NB4 (cell line): Measurements from ENCODE around the gene B3GALNT1.

Experiments used
- CTCF ChIP-seq: IDR thresholded peaks from one replicate; pipeline ENCODE4 v1.5.1; 2012; ENCODE audit warnings: low read depth, low read length
- MAX ChIP-seq: IDR thresholded peaks from 2 replicates; pipeline ENCODE4 v1.6.1; 2011; ENCODE audit warnings: low read depth, low read length
- MYC ChIP-seq: IDR thresholded peaks from 2 replicates; pipeline ENCODE4 v1.6.1; 2011; ENCODE audit warnings: low read depth, low read length
- POLR2A ChIP-seq: IDR thresholded peaks from 2 replicates; pipeline ENCODE4 v1.6.1; 2011; ENCODE audit warnings: mild to moderate bottlenecking; ENCODE audit not compliant: insufficient read length; ENCODE audit errors: extremely low read depth

DNA sequence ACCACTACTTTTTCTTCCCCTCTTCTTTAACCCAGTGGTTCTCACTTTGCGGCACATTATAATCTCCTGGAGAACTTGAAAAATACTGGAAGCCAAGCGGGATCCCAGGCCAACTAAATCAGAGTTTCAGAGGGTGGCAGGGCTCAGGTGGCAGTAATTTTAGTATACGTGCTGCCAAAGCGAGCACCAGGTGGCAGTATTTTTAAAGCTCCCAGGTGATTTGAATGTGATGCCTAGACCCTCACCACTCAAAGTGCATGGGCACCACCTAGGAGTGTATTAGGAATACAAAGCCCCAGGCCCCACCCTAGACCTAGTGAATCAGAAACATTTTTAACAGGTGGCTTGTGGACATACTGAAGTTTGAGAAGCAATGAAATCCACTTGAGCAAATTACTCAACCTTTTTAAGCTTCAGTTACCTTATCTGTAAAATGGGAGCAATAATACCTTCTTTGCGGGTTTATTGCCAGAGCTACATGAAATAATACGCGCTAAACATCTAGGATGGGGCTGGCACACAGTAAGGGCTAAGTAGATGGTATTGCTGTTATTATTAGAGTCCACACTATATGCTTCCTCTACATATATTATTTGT, 8.3 kb downstream of the B3GALNT1 start:
- TF ChIP-seq POLR2A (no peak), CTCF (peak; percentile 22), MAX (no peak), MYC (no peak)
